Measurements from ENCODE around the gene ATP5IF1.

ATP5IF1 gene

DNA sequence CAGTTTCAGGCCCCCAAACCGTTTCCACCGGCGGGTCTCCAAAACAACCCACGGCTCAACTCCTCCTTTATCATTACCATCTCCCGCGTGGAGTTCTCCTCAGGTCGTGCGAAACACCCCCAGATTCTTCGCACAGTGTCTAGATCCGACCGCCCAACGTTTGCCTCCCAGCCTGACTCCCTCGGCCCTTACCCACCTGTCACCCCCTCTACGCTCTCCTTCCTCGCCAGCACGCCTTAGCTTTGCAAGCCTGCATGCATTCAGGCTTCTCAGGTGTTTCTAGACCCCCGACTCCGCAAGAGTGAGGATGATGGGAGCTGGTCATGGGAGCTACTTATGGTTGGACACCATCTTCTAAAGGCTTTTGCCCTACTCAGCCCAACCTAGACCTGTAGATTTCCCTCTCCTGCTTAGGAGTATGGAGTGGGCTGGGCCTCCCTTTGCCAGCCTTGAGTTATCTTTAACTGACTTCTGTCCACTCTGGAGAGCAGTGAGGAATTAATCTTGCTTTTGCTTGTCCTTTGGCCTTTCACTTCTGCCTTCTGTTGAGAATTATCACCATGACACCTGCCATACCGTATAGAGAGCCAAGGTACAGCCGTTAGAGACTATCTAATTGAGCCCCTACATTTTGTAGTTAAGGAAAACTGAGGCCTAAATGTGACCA, 865 bp downstream of the ATP5IF1 start:
- DNase-seq (ENCODE audit: low read depth): no peak

DNA sequence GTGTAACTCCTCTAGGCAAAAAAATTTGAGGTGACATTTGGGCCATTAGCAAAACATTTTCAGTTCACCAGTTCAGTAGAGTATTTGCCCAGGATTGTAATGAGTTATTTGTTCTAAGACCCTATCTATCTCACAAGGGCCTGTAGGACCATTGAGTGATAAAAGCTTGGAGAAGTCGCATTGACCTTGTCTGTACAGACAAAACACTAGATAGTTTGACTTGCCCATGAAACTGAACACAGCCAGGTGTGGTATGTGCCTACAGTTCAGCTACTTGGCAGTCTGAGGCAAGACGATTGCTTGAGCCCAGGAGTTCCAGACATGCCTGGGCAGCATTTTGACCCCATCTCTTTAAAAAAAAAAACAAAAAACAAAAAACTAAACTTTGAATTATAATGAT, 3.1 kb downstream of the ATP5IF1 start:
- DNase-seq (ENCODE audit: low read depth): no peak

DNA sequence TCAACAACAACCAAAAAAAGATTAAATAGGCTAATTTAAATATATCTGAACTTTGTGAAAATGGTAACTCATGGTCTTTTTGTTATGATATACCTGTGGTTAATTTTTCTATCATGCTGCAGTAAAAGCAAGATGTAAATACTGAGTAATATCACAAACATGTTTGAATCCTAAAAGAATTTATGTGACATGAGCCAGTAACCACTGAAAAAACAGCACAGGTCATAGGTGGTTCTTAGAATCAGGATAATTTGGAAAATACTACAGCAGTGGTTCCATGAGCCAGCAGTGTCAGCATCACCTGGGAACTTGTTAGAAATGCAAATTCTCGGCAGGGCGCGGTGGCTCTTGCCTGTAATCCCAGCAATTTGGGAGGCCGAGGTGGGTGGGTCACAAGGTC, 4.1 kb downstream of the ATP5IF1 start:
- DNase-seq (ENCODE audit: low read depth): no peak

- no peak for DNase-seq (ENCODE audit: low read depth)
These were observed 5.8 kb downstream of the ATP5IF1 start for GRCh38 chr1:28241638-28242241.

DNA sequence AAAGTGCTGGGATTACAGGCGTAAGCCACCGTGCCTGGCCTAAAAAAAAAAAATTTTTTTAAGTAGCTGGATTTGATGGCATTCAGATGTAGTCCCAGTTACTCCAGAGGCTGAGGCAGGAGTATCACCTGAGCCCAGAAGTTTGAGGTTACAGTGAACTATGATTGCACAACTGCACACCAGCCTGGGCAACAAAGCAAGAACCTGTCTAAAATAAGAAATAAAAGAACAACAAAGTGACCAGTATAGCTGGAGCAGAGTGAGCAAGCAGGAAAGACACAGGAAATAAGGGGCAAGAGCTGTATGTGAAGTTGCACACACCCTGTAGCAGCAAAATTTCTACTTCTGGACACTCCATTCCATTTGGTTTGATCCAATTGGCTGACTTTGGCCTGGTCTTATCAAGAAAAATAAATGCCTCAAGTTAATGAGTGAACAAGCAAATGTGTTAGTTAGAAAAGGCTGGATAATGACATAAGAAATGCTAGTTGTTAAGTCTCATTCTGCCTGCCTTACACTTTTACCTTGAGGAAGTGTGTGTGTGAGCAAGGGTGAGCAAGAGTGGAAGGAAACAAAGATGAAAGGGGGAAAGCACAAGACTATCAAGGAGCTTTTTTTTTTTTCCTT, 7.9 kb downstream of the ATP5IF1 start:
- DNase-seq (ENCODE audit: low read depth): no peak

- no peak for DNase-seq (ENCODE audit: low read depth)
These were observed 8.8 kb downstream of the ATP5IF1 start for GRCh38 chr1:28244549-28245251.

DNA sequence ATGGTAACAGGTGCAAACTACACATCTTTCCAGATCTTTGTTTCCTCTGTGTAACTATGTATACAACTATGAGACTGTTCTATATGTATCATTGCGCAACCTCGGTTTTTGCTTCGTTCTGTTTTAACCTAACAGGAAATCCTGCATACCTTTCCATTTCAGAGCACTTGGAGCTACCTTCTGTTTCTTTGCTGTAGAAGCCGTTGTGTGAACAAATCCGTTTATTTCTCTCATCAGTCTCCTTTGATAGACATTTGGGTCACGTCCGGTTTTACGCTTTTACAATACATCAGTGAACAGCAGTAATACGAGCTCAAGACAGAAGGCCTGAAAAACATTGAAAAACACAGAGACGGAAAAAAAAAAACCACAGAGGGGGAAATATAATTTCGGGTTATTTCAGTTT, 10.5 kb downstream of the ATP5IF1 start:
- DNase-seq (ENCODE audit: low read depth): no peak

GRCh38 chr1:28247612-28248272, 11.8 kb downstream of the ATP5IF1 start:
- DNase-seq (ENCODE audit: low read depth): no peak

GRCh38 chr1:28248273-28249012, 12.5 kb downstream of the ATP5IF1 start:
- DNase-seq (ENCODE audit: low read depth): peak; percentile 37

GRCh38 chr1:28249013-28249865, 13.3 kb downstream of the ATP5IF1 start:
- DNase-seq (ENCODE audit: low read depth): peak; percentile 50

GRCh38 chr1:28249866-28250295, 14.0 kb downstream of the ATP5IF1 start:
- no peak for DNase-seq (ENCODE audit: low read depth)

GRCh38 chr1:28256197-28256827, 20.4 kb downstream of the ATP5IF1 start:
- DNase-seq (ENCODE audit: low read depth): no peak

GRCh38 chr1:28257736-28258135, 21.8 kb downstream of the ATP5IF1 start:
- no peak for DNase-seq (ENCODE audit: low read depth)

GRCh38 chr1:28258628-28259251, 22.8 kb downstream of the ATP5IF1 start:
- DNase-seq (ENCODE audit: low read depth): no peak

- DNase-seq (ENCODE audit: low read depth): peak; percentile 96
These were observed 23.5 kb downstream of the ATP5IF1 start, which contains the start of gene SESN2 for GRCh38 chr1:28259252-28259933. SESN2 (plus strand) TSS chr1:28259518; CDS start chr1:28259848, 330 bp downstream.

GRCh38 chr1:28259934-28260802, 24.2 kb downstream of the ATP5IF1 start:
- peak; percentile 51 for DNase-seq (ENCODE audit: low read depth)

GRCh38 chr1:28260803-28261174, 24.9 kb downstream of the ATP5IF1 start:
- no peak for DNase-seq (ENCODE audit: low read depth)

DNA sequence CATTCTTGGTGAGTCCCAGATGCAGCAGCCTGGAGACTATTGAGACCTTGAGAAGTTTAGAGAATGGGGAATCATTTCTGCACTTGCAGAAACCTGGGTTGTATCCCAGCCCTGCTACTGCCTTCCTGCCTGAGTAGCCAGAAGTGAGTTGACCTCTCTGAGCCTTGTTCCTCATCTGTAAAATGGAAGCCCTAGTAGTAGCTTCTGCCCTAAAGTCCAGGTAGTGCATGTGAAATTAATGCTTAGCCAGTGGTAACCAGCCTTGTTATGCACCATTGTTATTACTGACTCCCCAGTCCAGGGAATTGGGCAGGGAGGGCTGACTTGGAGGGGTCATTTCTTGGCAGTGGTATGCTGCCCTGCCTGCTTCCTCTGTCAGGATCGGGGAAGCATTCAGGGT, 29.0 kb downstream of the ATP5IF1 start:
- no peak for DNase-seq (ENCODE audit: low read depth)

All from GM04503 (cell line).